ENCODE measurements around the gene IL1RAPL2.

The IL1RAPL2 gene

DNA sequence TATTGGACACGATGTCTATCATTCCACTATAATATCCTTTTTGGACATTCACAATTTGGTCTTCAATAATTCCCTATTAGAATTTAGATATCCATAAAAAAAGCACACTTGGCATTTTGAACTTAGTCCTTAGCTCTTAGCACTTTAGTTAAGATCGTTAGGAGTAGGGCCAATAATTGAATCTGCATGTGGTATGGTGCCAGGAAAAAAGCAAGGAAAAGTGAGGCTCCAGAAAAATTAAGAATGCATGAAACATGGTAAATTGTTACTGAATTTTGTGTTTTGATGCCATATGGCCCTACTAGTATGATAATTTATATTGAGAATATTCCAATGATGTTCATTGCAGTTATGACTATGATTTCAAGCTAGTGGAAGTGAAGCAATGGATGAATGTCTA, 708.1 kb downstream of the IL1RAPL2 start:
- TF ChIP-seq, protein P1, sequence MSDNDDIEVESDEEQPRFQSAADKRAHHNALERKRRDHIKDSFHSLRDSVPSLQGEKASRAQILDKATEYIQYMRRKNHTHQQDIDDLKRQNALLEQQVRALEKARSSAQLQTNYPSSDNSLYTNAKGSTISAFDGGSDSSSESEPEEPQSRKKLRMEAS (IDR thresholded peaks at IDR 0.05; ENCODE audit: low read depth, low read length), result no peak
- TF ChIP-seq POLR2A (IDR thresholded peaks at IDR 0.05; ENCODE audit: extremely low read depth, insufficient read length) (no peak), MYC (IDR thresholded peaks at IDR 0.05; ENCODE audit: low read depth, low read length) (no peak)
- TF ChIP-seq, protein P2, sequence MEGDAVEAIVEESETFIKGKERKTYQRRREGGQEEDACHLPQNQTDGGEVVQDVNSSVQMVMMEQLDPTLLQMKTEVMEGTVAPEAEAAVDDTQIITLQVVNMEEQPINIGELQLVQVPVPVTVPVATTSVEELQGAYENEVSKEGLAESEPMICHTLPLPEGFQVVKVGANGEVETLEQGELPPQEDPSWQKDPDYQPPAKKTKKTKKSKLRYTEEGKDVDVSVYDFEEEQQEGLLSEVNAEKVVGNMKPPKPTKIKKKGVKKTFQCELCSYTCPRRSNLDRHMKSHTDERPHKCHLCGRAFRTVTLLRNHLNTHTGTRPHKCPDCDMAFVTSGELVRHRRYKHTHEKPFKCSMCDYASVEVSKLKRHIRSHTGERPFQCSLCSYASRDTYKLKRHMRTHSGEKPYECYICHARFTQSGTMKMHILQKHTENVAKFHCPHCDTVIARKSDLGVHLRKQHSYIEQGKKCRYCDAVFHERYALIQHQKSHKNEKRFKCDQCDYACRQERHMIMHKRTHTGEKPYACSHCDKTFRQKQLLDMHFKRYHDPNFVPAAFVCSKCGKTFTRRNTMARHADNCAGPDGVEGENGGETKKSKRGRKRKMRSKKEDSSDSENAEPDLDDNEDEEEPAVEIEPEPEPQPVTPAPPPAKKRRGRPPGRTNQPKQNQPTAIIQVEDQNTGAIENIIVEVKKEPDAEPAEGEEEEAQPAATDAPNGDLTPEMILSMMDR (IDR thresholded peaks at IDR 0.05; ENCODE audit: low read depth, low read length), result no peak
- DNase-seq (ENCODE audit: low read depth), result no peak
- no peak overlapping the region for H3K4me3 ChIP-seq (ENCODE audit: low read depth, low read length)

DNA sequence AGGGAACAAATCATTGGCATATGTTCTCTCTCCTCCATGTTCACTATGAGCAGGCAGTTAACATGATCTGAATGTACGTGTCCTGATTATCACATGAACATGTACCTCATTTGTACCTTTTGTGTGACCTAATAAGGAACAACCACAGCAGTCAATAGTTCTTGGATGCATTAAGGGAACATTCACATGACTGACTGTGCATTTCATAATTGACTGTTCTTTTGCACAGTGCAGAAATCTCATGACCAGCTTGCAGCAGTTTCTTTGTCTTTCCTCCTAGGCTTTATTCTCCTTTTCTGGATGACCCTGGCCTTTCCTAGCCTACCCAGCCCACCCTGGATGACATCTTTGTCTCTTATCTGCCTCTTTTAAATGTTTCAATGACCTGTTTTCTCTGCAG, 711.1 kb downstream of the IL1RAPL2 start:
- TF ChIP-seq, protein P2 (IDR thresholded peaks at IDR 0.05; ENCODE audit: low read depth, low read length), result no peak
- DNase-seq (ENCODE audit: low read depth), result no peak
- no peak overlapping the region for H3K4me3 ChIP-seq (ENCODE audit: low read depth, low read length)

DNA sequence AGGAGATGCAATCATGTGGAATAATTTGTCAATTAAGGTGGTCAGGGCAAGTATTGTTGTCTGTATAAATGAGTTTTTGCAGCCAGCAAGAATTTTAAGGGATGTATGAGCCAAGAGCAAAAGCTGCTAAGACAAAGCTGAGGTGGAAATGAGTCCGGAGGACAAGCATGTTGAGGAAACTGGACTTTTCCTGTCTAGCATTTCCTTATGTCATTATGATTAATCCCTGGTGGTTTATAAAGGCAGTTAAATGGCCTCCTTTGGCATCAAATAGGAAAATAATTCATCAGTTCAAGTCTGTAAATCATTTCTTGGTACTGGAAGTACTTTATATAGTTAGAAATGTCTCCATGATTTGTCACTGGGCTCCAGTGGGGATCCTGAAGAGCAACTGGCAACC, 716.1 kb downstream of the IL1RAPL2 start:
- no peak for TF ChIP-seq POLR2A (IDR thresholded peaks at IDR 0.05; ENCODE audit: extremely low read depth, insufficient read length)
- TF ChIP-seq MYC (IDR thresholded peaks at IDR 0.05; ENCODE audit: low read depth, low read length), result no peak
- TF ChIP-seq, protein P2 (IDR thresholded peaks at IDR 0.05; ENCODE audit: low read depth, low read length), result no peak
- TF ChIP-seq, protein P1 (IDR thresholded peaks at IDR 0.05; ENCODE audit: low read depth, low read length), result no peak
- DNase-seq (ENCODE audit: low read depth), result no peak
- H3K4me3 ChIP-seq (ENCODE audit: low read depth, low read length), result no peak overlapping the region

DNA sequence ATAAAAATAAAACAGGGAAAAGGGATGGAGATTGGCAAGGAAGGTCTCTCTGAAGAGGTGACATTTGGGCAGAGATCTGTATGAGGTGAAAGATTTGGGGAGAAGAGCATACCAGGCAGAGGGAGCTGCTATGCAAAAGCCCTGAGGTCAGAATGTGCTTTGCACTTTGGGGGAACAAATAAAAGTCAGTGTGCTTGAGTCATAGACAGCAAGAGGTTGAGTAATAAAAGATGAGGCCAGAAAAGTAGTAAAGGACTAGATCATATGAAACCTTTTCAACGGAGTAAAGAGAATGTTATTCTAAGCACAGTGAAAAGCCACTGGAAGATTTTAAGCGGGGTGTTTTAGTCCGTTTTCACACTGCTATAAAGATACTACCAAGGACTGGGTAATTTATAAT, 731.0 kb downstream of the IL1RAPL2 start:
- no peak overlapping the region for H3K4me3 ChIP-seq (ENCODE audit: low read depth, low read length)
- TF ChIP-seq, protein P2 (IDR thresholded peaks at IDR 0.05; ENCODE audit: low read depth, low read length), result no peak
- TF ChIP-seq POLR2A (IDR thresholded peaks at IDR 0.05; ENCODE audit: extremely low read depth, insufficient read length), result no peak
- TF ChIP-seq, protein P1 (IDR thresholded peaks at IDR 0.05; ENCODE audit: low read depth, low read length), result no peak
- DNase-seq (ENCODE audit: low read depth), result no peak

DNA sequence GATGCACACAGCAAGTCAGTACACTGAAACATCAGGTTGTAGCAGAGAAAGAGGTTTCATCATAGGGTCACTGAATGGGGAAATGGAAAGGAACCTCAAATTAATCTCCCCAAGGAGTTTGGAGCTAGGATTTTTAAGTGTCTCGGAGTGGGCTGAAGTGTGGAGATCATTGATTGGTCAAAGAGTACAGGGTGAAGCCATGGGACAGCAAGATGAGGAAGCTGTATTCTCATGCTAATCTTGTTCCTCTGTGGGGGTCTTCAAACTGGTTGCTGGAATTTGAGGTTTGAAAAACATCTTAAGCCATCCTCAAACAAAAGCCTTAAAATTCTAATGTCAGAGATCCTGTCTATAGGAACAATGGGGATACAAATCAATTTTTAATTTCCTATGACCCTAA, 733.3 kb downstream of the IL1RAPL2 start:
- no peak for TF ChIP-seq MYC (IDR thresholded peaks at IDR 0.05; ENCODE audit: low read depth, low read length)
- TF ChIP-seq, protein P1 (IDR thresholded peaks at IDR 0.05; ENCODE audit: low read depth, low read length), result no peak
- no peak for TF ChIP-seq POLR2A (IDR thresholded peaks at IDR 0.05; ENCODE audit: extremely low read depth, insufficient read length)
- TF ChIP-seq, protein P2 (IDR thresholded peaks at IDR 0.05; ENCODE audit: low read depth, low read length), result no peak
- no peak overlapping the region for H3K4me3 ChIP-seq (ENCODE audit: low read depth, low read length)
- no peak for DNase-seq (ENCODE audit: low read depth)

DNA sequence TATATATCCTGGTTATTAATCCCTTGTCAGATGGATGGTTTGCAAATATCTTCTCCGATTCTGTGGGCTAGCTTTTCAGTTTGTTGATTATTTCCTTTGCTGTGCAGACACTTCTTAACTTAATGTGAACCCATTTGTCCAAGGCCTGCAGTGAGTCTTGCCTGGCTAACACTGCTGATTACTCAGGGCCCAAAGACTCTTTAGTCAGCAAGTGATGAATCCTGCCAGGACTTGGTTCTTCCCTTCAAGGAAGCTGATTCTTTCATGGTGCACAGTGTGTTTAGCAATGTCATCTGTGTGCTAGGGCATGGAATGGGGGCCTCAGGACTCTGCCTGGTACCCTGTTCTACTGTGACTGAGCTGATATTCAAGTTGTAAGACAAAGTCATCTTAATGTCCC, 736.2 kb downstream of the IL1RAPL2 start:
- H3K4me3 ChIP-seq (ENCODE audit: low read depth, low read length), result no peak overlapping the region
- TF ChIP-seq, protein P2 (IDR thresholded peaks at IDR 0.05; ENCODE audit: low read depth, low read length), result no peak
- no peak for DNase-seq (ENCODE audit: low read depth)

All from NB4 (cell line).